CD1c-positive myeloid dendritic cell (primary cell): ENCODE data around the gene CLDN9.

ENCODE experiments used
- DNase-seq: peaks from one replicate; pipeline ENCODE4 v3.0.0-alpha.2; 2016; ENCODE audit errors: extremely low spot score

The CLDN9 gene

GRCh38 chr16:3019594-3020246 is 7.0 kb downstream of the CLDN9 start:
- DNase-seq = no peak

GRCh38 chr16:3020247-3020603 is 7.5 kb downstream of the CLDN9 start, which contains the start of gene TNFRSF12A:
Gene TNFRSF12A, plus strand, starts transcription at chr16:3020368. Its CDS starts 30 bp downstream, at chr16:3020398.
- DNase-seq = peak; percentile 93

DNA sequence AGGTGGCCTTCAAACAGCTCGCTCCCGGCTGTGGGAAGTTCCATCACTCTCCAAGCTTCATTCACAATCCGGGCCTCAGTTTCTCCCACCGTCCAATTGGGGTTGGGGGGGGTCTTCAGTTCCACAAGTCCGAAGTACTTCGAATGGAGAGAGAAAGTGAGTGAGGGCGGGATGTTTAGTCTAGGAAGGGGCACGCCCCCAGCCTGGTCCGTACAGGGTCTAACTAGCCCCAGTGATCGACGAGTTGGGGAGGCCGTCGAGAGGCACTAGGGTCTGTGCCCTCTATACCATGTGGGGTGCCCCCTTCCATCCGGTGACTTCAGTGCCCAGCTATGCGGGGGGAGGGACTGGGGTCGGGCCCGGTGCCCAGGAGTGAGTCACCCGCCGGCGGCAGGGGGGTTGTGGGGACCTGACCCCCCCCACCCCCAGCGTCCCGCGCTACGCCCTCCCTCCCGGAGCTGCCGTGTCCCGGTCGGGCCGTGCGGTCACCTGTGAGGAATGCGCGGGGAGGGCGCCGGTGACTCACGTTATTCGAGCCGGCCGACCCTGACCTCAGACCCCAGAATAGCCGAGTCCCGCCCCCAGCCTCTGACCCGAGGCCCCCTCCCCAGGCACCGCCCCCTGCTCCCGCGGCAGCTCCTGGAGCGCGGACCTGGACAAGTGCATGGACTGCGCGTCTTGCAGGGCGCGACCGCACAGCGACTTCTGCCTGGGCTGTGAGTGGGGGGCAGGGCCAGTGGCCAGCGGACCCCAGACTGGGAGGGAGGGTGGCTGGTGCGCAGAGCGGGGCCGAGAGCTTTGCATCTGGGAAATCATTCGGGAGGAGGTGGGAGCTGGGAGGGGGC is 8.1 kb downstream of the CLDN9 start:
- DNase-seq = peak; percentile 55

- peak; percentile 80 for DNase-seq
Observed at GRCh38 chr16:3021449-3022207, 8.9 kb downstream of the CLDN9 start.

DNA sequence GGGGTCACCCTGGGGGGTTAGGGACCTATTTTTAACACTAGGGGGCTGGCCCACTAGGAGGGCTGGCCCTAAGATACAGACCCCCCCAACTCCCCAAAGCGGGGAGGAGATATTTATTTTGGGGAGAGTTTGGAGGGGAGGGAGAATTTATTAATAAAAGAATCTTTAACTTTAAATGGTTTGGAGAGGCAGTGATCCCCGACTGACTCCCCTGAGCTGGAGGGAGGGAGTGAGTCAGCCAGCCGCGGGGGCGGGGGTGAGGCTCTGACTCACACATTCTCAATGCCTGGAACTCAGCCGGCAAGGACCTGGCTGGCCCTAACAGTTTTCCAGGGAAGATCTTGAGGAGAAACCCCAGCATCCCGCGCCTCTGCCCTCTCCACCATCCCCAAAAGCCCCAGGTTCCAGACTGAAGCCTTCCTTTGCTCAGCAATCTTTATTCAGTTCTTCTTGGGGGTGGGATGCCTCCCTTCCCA is 9.5 kb downstream of the CLDN9 start:
- peak; percentile 92 for DNase-seq

DNA sequence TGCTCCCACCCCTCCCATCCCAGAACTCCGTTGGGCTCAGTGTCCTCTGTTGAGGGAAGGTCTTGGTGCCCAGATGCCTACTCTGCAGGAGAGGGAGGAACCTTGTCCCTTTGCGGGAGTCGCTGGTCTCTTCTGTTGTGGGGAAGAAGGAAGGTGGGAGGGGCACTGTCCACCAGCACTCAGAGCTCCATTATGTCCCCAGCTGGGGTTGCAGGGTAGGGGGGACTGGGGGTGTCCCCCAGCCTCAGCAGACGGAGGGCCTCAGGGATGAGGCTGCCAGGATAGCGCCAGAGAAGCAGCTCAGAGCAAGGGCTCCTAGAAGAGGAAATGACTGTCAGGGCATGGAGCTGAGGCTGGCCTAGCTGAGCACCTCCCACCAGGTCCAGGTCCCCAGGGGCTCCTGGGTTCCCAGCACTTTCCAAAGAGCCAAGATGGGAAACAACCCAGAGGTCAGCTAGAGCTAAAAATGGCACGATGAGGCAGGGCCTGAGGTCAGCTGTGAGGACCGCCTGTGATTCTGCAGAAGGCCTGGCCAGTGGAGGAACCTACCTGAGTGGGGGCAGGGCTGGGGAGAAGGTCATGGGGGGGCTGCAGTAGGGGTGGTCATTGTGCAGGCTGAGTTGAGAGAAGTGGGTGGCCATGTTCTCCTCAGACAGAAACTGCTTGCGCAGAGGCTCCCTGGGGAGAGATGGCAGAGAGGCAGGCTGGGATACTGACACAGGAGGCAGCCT is 10.1 kb downstream of the CLDN9 start:
- peak; percentile 43 for DNase-seq

DNA sequence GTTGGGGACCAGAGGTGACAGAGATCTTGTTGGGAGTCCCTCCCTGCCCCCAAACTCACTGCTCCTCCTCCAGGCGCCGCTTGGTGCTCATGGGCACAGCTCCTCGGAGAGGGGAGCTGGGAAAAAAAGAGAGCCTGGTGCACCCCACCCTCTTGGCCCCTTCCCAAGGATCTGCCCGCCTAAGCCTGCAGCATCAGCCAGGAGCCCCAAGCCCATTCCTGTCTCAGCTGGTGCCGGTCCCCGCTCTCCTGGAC is 10.6 kb downstream of the CLDN9 start:
- no peak for DNase-seq

DNA sequence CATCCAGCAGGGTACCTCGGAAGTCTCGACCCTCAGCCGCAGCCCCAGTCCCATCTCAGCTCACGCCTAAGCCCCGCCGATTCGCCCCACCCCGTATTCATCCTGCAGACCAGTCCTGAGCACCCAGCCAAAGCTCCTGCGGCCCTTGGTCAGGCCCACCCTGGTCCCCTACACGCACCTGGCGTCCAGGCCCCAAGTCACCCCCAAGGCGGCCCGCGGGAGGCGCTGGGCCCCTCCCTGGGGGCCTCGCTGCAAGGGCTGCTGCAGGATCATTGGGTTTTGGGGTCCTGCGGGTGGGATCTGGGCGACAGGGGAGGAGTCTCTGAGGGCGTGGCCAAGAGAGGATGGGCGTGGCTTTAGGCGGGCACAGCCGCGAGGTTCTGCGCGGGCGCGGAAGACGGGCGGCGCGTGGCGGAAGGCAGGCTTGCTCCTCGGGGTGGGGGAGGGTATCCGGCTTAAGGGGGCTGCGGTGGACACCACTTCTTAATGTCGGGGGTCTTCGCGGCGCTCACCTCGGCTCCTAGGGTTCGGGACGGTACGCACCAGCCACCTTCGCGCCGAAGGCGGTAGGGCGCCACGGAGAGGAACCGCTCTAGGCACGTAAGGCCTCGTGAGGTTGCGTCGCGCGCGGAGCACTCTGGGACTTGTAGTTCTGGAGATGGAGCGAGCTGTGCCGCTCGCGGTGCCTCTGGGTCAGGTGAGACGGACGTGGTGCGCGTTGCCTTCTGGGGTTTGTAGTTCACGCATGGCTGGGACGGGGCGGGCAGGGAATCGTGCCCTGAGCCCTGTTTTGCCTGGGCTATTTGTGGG is 11.2 kb downstream of the CLDN9 start, which contains the start of the genes HCFC1R1 and THOC6:
HCFC1R1 (minus strand) TSS at position 274 of the 810 bp plus-strand sequence; CDS start at position 273, 1 bp downstream.
THOC6 (plus strand) TSS at position 367 of the 810 bp plus-strand sequence; CDS start at position 659, 292 bp downstream.
- peak; percentile 98 for DNase-seq

GRCh38 chr16:3025032-3026002 is 12.6 kb downstream of the CLDN9 start:
- no peak for DNase-seq

GRCh38 chr16:3026003-3026378 is 13.3 kb downstream of the CLDN9 start:
- no peak for DNase-seq

- DNase-seq = no peak
Observed at GRCh38 chr16:3026609-3027488, 14.1 kb downstream of the CLDN9 start.

- DNase-seq = no peak
Observed at GRCh38 chr16:3027489-3027795, 14.7 kb downstream of the CLDN9 start.

GRCh38 chr16:3027983-3028715 is 15.4 kb downstream of the CLDN9 start:
- peak; percentile 92 for DNase-seq

DNA sequence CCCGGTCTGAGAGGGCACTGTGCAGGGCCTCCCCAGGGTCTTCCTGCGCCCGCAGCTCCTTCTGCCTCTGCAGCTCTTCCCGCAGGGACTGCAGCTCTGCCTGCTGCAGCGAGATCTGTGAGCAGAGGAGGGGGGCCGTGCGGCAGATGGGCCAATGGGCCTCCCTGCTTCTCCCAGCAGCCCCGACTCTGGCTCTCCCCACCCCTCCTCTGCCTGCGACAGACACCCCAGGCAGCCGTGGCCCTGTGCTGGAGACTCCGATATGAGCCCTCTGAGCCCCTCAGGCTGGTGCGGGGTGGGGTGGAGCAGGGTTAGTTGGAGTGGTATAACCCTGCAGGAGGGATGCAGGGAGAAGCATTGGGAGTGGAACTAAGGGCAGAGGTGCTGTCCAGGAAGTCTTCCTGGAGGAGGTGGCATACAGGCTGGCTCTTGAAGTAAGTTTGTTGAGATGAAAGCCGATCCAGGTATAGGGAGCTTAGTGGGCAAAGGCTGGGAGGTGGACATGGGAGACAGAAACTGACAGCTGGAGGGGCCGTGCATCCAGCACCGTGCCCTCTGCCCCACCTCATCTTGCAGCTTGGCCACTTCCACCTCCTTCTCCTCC is 16.1 kb downstream of the CLDN9 start:
- DNase-seq = no peak

DNA sequence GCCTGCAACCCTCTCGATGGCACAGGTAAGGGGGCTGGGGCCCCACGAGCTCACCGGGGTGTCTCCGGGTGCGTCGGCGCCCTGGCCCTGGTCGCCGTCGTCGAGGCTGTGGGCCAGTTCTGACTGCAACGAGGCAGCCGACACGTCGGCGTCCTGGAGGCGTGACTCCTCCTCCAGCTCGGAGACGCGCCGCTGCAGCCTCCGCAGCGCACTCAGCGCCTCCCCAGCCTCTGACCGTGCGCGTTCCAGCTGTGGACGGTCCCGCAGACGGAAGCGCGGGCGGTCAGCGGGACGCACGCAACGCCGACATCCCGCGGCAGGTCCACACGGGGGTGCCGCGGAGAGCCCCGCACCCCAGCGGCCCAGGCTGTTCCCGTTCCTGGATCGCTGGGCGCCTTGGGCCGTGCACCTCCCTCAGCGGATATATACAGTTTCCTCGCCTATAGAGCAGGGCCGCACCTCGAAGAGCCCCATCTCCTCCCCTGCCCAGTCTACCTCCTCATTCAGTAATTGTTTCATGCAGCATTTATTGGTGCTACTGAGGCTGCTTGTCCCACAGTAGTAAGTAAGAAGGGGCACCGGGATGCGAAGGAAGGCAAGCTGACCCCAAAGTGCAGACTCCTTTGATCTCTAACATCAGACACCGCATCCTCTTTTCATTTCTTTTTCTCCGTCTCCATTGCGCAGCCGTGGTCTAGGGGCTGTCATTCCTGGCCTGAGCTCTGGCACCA is 16.9 kb downstream of the CLDN9 start:
- peak; percentile 67 for DNase-seq

DNA sequence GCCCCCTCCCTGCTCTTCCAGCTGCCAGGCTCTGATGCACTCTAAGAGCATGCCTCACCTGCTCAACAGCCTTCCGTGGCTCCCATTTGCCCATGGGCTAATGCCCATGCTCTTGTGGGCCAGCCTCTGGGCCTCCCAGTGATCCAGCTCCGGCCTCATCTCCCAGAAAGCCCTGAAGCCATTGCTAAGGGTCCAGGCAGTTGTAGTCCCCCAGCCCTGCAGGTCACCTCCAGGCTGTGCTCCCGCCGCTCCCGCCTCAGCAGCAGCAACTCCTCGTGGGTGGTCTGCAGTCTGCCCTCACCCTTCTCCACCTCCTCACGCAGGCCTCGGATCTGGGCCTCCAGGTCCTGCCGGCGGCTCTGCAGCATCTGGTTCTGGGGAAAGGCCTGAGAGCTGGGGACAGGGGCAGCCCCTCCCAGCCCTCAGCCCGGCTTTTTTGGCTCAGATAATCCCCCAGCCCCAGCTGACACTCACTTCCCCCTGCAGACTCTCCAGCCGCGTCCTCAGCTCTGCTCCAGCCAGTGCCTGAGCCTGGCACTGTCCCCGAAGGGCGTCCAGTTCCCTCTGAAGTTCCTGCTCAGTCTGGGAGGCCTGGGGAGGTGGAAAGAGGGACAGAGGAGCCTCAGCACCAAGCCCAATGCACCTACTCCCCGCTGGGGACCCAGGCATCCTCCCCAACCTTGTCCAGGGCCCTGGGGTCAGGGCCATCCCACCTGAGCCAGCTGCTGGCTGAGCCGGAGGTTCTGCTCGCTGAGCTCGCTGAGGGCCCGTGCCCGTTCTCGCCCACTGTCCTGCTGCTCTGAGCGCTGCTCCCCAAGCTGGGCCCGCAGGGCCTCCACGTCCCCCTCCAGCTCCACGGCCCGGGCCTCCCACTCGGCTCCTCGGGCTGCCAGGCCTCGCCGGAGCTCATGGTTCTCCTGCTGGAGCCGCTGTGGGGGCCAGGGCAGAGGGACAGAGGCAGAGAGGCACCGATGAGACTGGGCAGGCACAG is 17.8 kb downstream of the CLDN9 start:
- DNase-seq = no peak
